Measurements from ENCODE around the gene PSMB5.

The PSMB5 gene

GRCh38 chr14:22979748-22980392 lies 54.8 kb downstream of the PSMB5 start:
- H3K4me3 Mint-ChIP-seq, result no peak overlapping the region
- DNase-seq (ENCODE audit: low spot score in 2 of 2) (no peak), ATAC-seq (no peak)
- no peaks in the 10 kb centered on the region for H3K36me3 Mint-ChIP-seq
- no peaks in the 10 kb centered on the region for H3K9me3 Mint-ChIP-seq
- H3K27ac Mint-ChIP-seq, result no peak overlapping the region
- peaks cover 5% of the 10 kb centered on the region for H3K4me1 Mint-ChIP-seq

GRCh38 chr14:22978981-22979671 lies 55.6 kb downstream of the PSMB5 start:
- Mint-ChIP-seq H3K36me3 (no peaks in the 10 kb centered on the region), H3K4me3 (no peak overlapping the region)

GRCh38 chr14:22978487-22978837 lies 56.2 kb downstream of the PSMB5 start:
- ATAC-seq, result no peak
- Mint-ChIP-seq H3K9me3 (no peaks in the 10 kb centered on the region), H3K27ac (no peak overlapping the region), H3K4me1 (peaks cover 5% of the 10 kb centered on the region), H3K4me3 (no peak overlapping the region), H3K36me3 (no peaks in the 10 kb centered on the region)
- no peak for DNase-seq (ENCODE audit: low spot score in 2 of 2)

More at GRCh38 chr14:22978981-22979671, 55.6 kb downstream of the PSMB5 start:
- Mint-ChIP-seq H3K27ac (no peak overlapping the region), H3K4me1 (peaks cover 5% of the 10 kb centered on the region), H3K9me3 (no peaks in the 10 kb centered on the region)
- ATAC-seq, result no peak
- no peak for DNase-seq (ENCODE audit: low spot score in 2 of 2)

- Mint-ChIP-seq H3K4me1 (peaks cover 5% of the 10 kb centered on the region), H3K9me3 (no peaks in the 10 kb centered on the region), H3K27ac (no peak overlapping the region), H3K4me3 (no peak overlapping the region), H3K36me3 (no peaks in the 10 kb centered on the region)
- ATAC-seq, result no peak
- DNase-seq (ENCODE audit: low spot score in 2 of 2), result no peak
Observed at GRCh38 chr14:22977684-22978486, 56.8 kb downstream of the PSMB5 start.

- no peaks in the 10 kb centered on the region for H3K36me3 Mint-ChIP-seq
- no peaks in the 10 kb centered on the region for H3K9me3 Mint-ChIP-seq
- DNase-seq (ENCODE audit: low spot score in 2 of 2), result no peak
- H3K4me3 Mint-ChIP-seq, result no peak overlapping the region
- H3K4me1 Mint-ChIP-seq, result peaks cover 5% of the 10 kb centered on the region
- no peak overlapping the region for H3K27ac Mint-ChIP-seq
- ATAC-seq, result no peak
Observed at GRCh38 chr14:22977434-22977683, 57.3 kb downstream of the PSMB5 start.

GRCh38 chr14:22976620-22977433 lies 57.9 kb downstream of the PSMB5 start:
- Mint-ChIP-seq H3K27ac (no peak overlapping the region), H3K4me3 (no peak overlapping the region), H3K36me3 (no peaks in the 10 kb centered on the region), H3K9me3 (no peaks in the 10 kb centered on the region), H3K4me1 (peaks cover 5% of the 10 kb centered on the region)
- ATAC-seq (no peak), DNase-seq (ENCODE audit: low spot score in 2 of 2) (no peak)
